OCI-LY1 (cell line): ENCODE measurements around the gene AMD1.

ENCODE experiments used
- H2AFZ ChIP-seq: fragments of 200-600 bp; sonication (generic), shearing (Covaris generic); 2 replicates; pipeline ENCODE4 v1.6.0; 2014; ENCODE audit warnings: antibody characterized with exemption, mild to moderate bottlenecking, low read length
- H3F3A ChIP-seq: fragments of 200-600 bp; sonication (generic), shearing (Covaris generic); 2 replicates; pipeline ENCODE4 v1.6.0; 2014; ENCODE audit warnings: mild to moderate bottlenecking, antibody characterized with exemption, low read length, moderate library complexity; ENCODE audit not compliant: insufficient read depth
- H3K27ac ChIP-seq: fragments of 200-600 bp; sonication (generic); 2 replicates; pipeline ENCODE4 v1.5.1; 2014; ENCODE audit warnings: low read length, mixed run types, mild to moderate bottlenecking, low read depth; ENCODE audit not compliant: poor library complexity, severe bottlenecking
- H3K27me3 ChIP-seq: fragments of 200-600 bp; sonication (generic); 2 replicates; pipeline ENCODE4 v1.6.0; 2014; ENCODE audit warnings: antibody characterized with exemption, mild to moderate bottlenecking, low read length, moderate library complexity; ENCODE audit not compliant: insufficient read depth
- H3K36me3 ChIP-seq: fragments of 200-600 bp; sonication (generic); 2 replicates; pipeline ENCODE4 v1.6.1; 2014; ENCODE audit warnings: mild to moderate bottlenecking, antibody characterized with exemption, low read length, moderate library complexity, mixed read lengths; ENCODE audit not compliant: insufficient read depth
- H3K4me1 ChIP-seq: fragments of 200-600 bp; sonication (generic); 2 replicates; pipeline ENCODE4 v1.5.1; 2014; ENCODE audit warnings: mild to moderate bottlenecking, low read length, moderate library complexity; ENCODE audit not compliant: insufficient read depth, severe bottlenecking
- H3K4me2 ChIP-seq: fragments of 200-600 bp; sonication (generic), shearing (Covaris generic); 2 replicates; pipeline ENCODE4 v1.6.1; 2014; ENCODE audit warnings: low read length
- H3K4me3 ChIP-seq: fragments of 200-600 bp; sonication (generic); 2 replicates; pipeline ENCODE4 v1.5.1; 2014; ENCODE audit warnings: low read length, low read depth, mild to moderate bottlenecking, mixed read lengths; ENCODE audit not compliant: poor library complexity, severe bottlenecking
- H3K79me2 ChIP-seq: fragments of 200-600 bp; shearing (Covaris generic); 2 replicates; pipeline ENCODE4 v1.6.1; 2016; ENCODE audit warnings: mixed run types, low read length, mixed read lengths; ENCODE audit not compliant: insufficient read depth
- H3K9ac ChIP-seq: fragments of 200-600 bp; sonication (generic), shearing (Covaris generic); 2 replicates; pipeline ENCODE4 v1.6.1; 2014; ENCODE audit warnings: mild to moderate bottlenecking, low read length, mixed read lengths
- H3K9me2 ChIP-seq: fragments of 200-600 bp; sonication (generic), shearing (Covaris generic); 2 replicates; pipeline ENCODE4 v1.6.1; 2014; ENCODE audit warnings: low read depth, mild to moderate bottlenecking, low read length, mixed read lengths
- H3K9me3 ChIP-seq: fragments of 200-600 bp; shearing (Covaris generic); 2 replicates; pipeline ENCODE4 v1.6.1; 2014; ENCODE audit warnings: low read length, mixed read lengths
- H4K20me1 ChIP-seq: fragments of 200-600 bp; sonication (generic), shearing (Covaris generic); 2 replicates; pipeline ENCODE4 v1.6.0; 2016; ENCODE audit warnings: mild to moderate bottlenecking, low read length; ENCODE audit not compliant: insufficient read depth
- EZH2 ChIP-seq: fragments of 200-600 bp; sonication (generic), shearing (Covaris generic); IDR thresholded peaks from 2 replicates; pipeline ENCODE4 v1.8.0; 2017; ENCODE audit warnings: borderline replicate concordance, mixed run types, mild to moderate bottlenecking, antibody characterized with exemption, low read length, moderate library complexity, mixed read lengths
- TF ChIP-seq, protein P1 (sequence below): fragments of 200-600 bp; sonication (generic), shearing (Covaris generic); IDR thresholded peaks from 2 replicates; pipeline ENCODE4 v1.5.1; 2017; ENCODE audit warnings: mild to moderate bottlenecking, antibody characterized with exemption, low read length, moderate library complexity, mixed read lengths

AMD1 gene

DNA sequence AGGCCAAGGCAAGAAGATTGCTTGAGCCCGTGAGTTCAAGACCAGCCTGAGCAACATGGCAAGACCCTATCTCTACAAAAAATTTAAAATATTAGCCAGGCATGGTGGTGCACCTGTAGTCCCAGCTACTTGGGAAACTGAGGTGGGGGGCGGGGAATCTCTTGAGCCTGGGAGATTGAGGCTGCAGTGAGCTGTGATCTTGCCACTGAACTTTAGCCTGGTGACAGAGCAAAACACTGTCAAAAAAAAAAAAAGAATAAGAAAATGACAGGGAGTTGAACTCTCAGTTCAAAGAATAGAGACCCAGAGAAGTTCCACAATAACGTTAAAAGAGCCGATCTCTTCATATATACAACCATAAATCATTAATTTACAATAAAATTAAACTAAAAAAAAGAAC, 24.8 kb upstream of the AMD1 start:
- H3F3A ChIP-seq: no peaks in the 10 kb centered on the region
- H3K9me3 ChIP-seq: no peaks in the 10 kb centered on the region
- no peak overlapping the region for H2AFZ ChIP-seq
- TF ChIP-seq, protein P1, sequence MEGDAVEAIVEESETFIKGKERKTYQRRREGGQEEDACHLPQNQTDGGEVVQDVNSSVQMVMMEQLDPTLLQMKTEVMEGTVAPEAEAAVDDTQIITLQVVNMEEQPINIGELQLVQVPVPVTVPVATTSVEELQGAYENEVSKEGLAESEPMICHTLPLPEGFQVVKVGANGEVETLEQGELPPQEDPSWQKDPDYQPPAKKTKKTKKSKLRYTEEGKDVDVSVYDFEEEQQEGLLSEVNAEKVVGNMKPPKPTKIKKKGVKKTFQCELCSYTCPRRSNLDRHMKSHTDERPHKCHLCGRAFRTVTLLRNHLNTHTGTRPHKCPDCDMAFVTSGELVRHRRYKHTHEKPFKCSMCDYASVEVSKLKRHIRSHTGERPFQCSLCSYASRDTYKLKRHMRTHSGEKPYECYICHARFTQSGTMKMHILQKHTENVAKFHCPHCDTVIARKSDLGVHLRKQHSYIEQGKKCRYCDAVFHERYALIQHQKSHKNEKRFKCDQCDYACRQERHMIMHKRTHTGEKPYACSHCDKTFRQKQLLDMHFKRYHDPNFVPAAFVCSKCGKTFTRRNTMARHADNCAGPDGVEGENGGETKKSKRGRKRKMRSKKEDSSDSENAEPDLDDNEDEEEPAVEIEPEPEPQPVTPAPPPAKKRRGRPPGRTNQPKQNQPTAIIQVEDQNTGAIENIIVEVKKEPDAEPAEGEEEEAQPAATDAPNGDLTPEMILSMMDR: no peak
- TF ChIP-seq EZH2: no peak
- H3K9ac ChIP-seq: no peak overlapping the region
- H3K27ac ChIP-seq: no peak overlapping the region
- H3K9me2 ChIP-seq: no peaks in the 10 kb centered on the region
- H3K79me2 ChIP-seq: no peaks in the 10 kb centered on the region
- no peak overlapping the region for H3K4me3 ChIP-seq
- H4K20me1 ChIP-seq: no peaks in the 10 kb centered on the region
- no peak overlapping the region for H3K4me2 ChIP-seq
- H3K36me3 ChIP-seq: no peaks in the 10 kb centered on the region
- H3K4me1 ChIP-seq: no peaks in the 10 kb centered on the region
- no peaks in the 10 kb centered on the region for H3K27me3 ChIP-seq

DNA sequence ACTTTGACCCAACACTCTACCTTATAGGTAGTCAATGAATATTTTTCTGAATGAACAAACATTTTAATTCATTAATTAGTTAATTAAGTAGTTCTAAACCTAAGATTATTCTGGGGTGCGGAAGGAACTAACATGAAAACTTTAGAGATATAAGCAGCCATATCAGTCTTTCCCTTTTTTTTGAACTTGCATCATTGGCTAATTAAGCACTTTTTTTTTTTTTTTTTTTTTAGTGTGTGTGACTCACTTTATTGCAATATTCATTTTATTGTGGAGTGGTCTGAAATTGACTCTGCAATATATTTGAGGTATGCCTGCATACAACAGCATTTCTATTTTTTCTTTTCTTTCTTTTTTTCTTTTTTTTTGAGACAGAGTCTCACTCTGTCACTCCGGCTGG, 21.8 kb upstream of the AMD1 start:
- no peak overlapping the region for H2AFZ ChIP-seq
- H3K4me3 ChIP-seq: no peak overlapping the region
- TF ChIP-seq, protein P1: no peak
- no peak for TF ChIP-seq EZH2
- H3F3A ChIP-seq: no peaks in the 10 kb centered on the region
- no peak overlapping the region for H3K27ac ChIP-seq
- H3K9ac ChIP-seq: no peak overlapping the region
- H3K9me2 ChIP-seq: no peaks in the 10 kb centered on the region
- H3K9me3 ChIP-seq: no peaks in the 10 kb centered on the region
- H4K20me1 ChIP-seq: no peaks in the 10 kb centered on the region
- H3K79me2 ChIP-seq: no peaks in the 10 kb centered on the region
- no peak overlapping the region for H3K4me2 ChIP-seq
- H3K4me1 ChIP-seq: no peaks in the 10 kb centered on the region
- H3K36me3 ChIP-seq: no peaks in the 10 kb centered on the region
- H3K27me3 ChIP-seq: no peaks in the 10 kb centered on the region

- Histone ChIP-seq H4K20me1 (no peaks in the 10 kb centered on the region), H3K27ac (no peak overlapping the region), H3K9me3 (no peaks in the 10 kb centered on the region), H3K9me2 (no peaks in the 10 kb centered on the region), H3K4me1 (no peaks in the 10 kb centered on the region), H3K27me3 (no peaks in the 10 kb centered on the region), H3K4me3 (no peak overlapping the region), H3K9ac (no peak overlapping the region), H3K4me2 (no peak overlapping the region), H3F3A (no peaks in the 10 kb centered on the region), H3K79me2 (no peaks in the 10 kb centered on the region), H2AFZ (no peak overlapping the region), H3K36me3 (no peaks in the 10 kb centered on the region)
- TF ChIP-seq, protein P1: no peak
- no peak for TF ChIP-seq EZH2
Measured at GRCh38 chr6:110853754-110854477, 20.7 kb upstream of the AMD1 start.
